GM23338 (cell line): ENCODE results near the gene ME3. TPM values are rescaled to one million over a fixed set of nuclear protein-coding genes. Genes with fewer than 3 reads are reported as not detected.

ENCODE experiments used
- ATAC-seq: fragments of 200-7000 bp; cut with Tn5 transposase; 3 replicates; pipeline ENCODE4 v1.9.1; 2020
- DNase-seq: peaks from one replicate; pipeline ENCODE4 v3.0.0-alpha.2; 2015; ENCODE audit warnings: low spot score
- H2AFZ ChIP-seq: fragments of 200-600 bp; sonication (generic); 2 replicates; pipeline ENCODE4 v1.8.0; 2016; ENCODE audit warnings: antibody characterized with exemption, mild to moderate bottlenecking, moderate library complexity
- H3F3A ChIP-seq: fragments of 200-600 bp; sonication (generic); replicated peaks from 2 replicates; pipeline ENCODE4 v1.8.0; 2017; ENCODE audit warnings: antibody characterized with exemption, mixed run types, low read depth
- H3K27ac ChIP-seq: fragments of 200-600 bp; sonication (generic); 2 replicates; pipeline ENCODE4 v1.6.1; 2016; ENCODE audit warnings: low read depth
- H3K27me3 ChIP-seq: fragments of 200-600 bp; sonication (generic); 2 replicates; pipeline ENCODE4 v1.8.0; 2016; ENCODE audit warnings: mild to moderate bottlenecking, mixed run types, moderate library complexity; ENCODE audit not compliant: insufficient read depth
- H3K36me3 ChIP-seq: fragments of 200-600 bp; sonication (generic); 2 replicates; pipeline ENCODE4 v1.8.0; 2016; ENCODE audit warnings: mild to moderate bottlenecking; ENCODE audit not compliant: insufficient read depth
- H3K4me1 ChIP-seq: fragments of 200-600 bp; sonication (generic); 2 replicates; pipeline ENCODE4 v1.8.0; 2016; ENCODE audit warnings: mild to moderate bottlenecking, moderate library complexity; ENCODE audit not compliant: insufficient read depth
- H3K4me2 ChIP-seq: fragments of 200-600 bp; sonication (generic); 2 replicates; pipeline ENCODE4 v1.7.1; 2017; ENCODE audit warnings: mixed run types
- H3K4me3 ChIP-seq: fragments of 200-600 bp; sonication (generic); 2 replicates; pipeline ENCODE4 v1.6.1; 2016; ENCODE audit warnings: mixed run types
- H3K79me2 ChIP-seq: fragments of 200-600 bp; sonication (generic); replicated peaks from 2 replicates; pipeline ENCODE4 v1.8.0; 2017; ENCODE audit warnings: mild to moderate bottlenecking; ENCODE audit not compliant: insufficient read depth
- H3K9me2 ChIP-seq: fragments of 200-600 bp; sonication (generic); 2 replicates; pipeline ENCODE4 v1.8.0; 2017; ENCODE audit not compliant: insufficient read depth
- H4K20me1 ChIP-seq: fragments of 200-600 bp; sonication (generic); replicated peaks from 2 replicates; pipeline ENCODE4 v1.8.0; 2017; ENCODE audit warnings: mild to moderate bottlenecking; ENCODE audit not compliant: insufficient read depth
- H3K27ac Mint-ChIP-seq: 2 replicates; pipeline ENCODE4 v1.8.0; 2020; ENCODE audit warnings: inconsistent platforms, mild to moderate bottlenecking, moderate library complexity, mixed read lengths
- H3K27me3 Mint-ChIP-seq: 3 replicates; pipeline ENCODE4 v1.8.0; 2022; ENCODE audit warnings: low read depth, mild to moderate bottlenecking, moderate library complexity, mixed read lengths, inconsistent platforms; ENCODE audit not compliant: insufficient read depth, poor library complexity
- H3K36me3 Mint-ChIP-seq: 3 replicates; pipeline ENCODE4 v1.8.0; 2021; ENCODE audit warnings: low read depth, mild to moderate bottlenecking, inconsistent platforms, moderate library complexity, mixed read lengths
- H3K4me1 Mint-ChIP-seq: 3 replicates; pipeline ENCODE4 v1.8.0; 2020; ENCODE audit warnings: mild to moderate bottlenecking, inconsistent platforms, mixed read lengths
- H3K4me3 Mint-ChIP-seq: 3 replicates; pipeline ENCODE4 v1.8.0; 2021; ENCODE audit warnings: moderate library complexity, mild to moderate bottlenecking, inconsistent platforms, mixed read lengths
- H3K9me3 Mint-ChIP-seq: 3 replicates; pipeline ENCODE4 v1.8.0; 2020; ENCODE audit warnings: moderate library complexity, mild to moderate bottlenecking, inconsistent platforms, mixed read lengths
- CREB1 ChIP-seq: fragments of 250-450 bp; sonication (Bioruptor Pico); IDR thresholded peaks from 2 replicates; pipeline ENCODE4 v1.5.0; 2020; ENCODE audit warnings: low read depth, mild to moderate bottlenecking, moderate library complexity
- CTCF ChIP-seq, 2 experiments: fragments of 200-600 bp in 1 of 2; sonication (generic) in 1 of 2; conservative IDR thresholded peaks; 2 replicates each; pipeline versions ENCODE4 v1.5.1 to v1.6.1; 2016 to 2017; ENCODE audit warnings: antibody characterized with exemption in 2 of 2, low read depth in 2 of 2, mild to moderate bottlenecking in 2 of 2, moderate library complexity in 1 of 2
- ETS1 ChIP-seq: IDR thresholded peaks from 2 replicates; pipeline ENCODE4 v1.6.1; 2016; ENCODE audit warnings: antibody characterized with exemption
- EZH2 ChIP-seq: fragments of 200-600 bp; sonication (generic); IDR thresholded peaks from one replicate; pipeline ENCODE4 v1.8.0; 2017; ENCODE audit warnings: antibody characterized with exemption, mild to moderate bottlenecking, low read depth; ENCODE audit not compliant: unreplicated experiment
- EZH2phosphoT487 ChIP-seq: fragments of 200-600 bp; sonication (generic); IDR thresholded peaks from one replicate; pipeline ENCODE4 v1.8.1; 2018; ENCODE audit warnings: antibody characterized with exemption; ENCODE audit not compliant: unreplicated experiment
- JUNB ChIP-seq: IDR thresholded peaks from one replicate; pipeline ENCODE4 v1.6.1; 2016; ENCODE audit warnings: antibody characterized with exemption; ENCODE audit not compliant: unreplicated experiment
- NANOG ChIP-seq: IDR thresholded peaks from 2 replicates; pipeline ENCODE4 v1.6.1; 2016; ENCODE audit warnings: antibody characterized with exemption, borderline replicate concordance
- POLR2AphosphoS5 ChIP-seq: IDR thresholded peaks from 2 replicates; pipeline ENCODE4 v1.6.1; 2016; ENCODE audit warnings: antibody characterized with exemption, low read depth
- STAT1 ChIP-seq: IDR thresholded peaks from one replicate; pipeline ENCODE4 v1.6.1; 2016; ENCODE audit warnings: antibody characterized with exemption; ENCODE audit not compliant: unreplicated experiment
- ZNF114 ChIP-seq: fragments of 250-450 bp; sonication (Bioruptor Pico); IDR thresholded peaks from 2 replicates; pipeline ENCODE4 v1.5.0; 2020; ENCODE audit warnings: mild to moderate bottlenecking, moderate library complexity
- ZNF331 ChIP-seq: fragments of 250-450 bp; sonication (Bioruptor Pico); IDR thresholded peaks from 2 replicates; pipeline ENCODE4 v1.5.0; 2020; ENCODE audit warnings: low read depth, mild to moderate bottlenecking, moderate library complexity
- ZNF462 ChIP-seq: fragments of 250-450 bp; sonication (Bioruptor Pico); IDR thresholded peaks from 2 replicates; pipeline ENCODE4 v1.5.0; 2020; ENCODE audit warnings: mild to moderate bottlenecking, moderate library complexity
- polyA plus RNA-seq: library from polyadenylated mRNA; unstranded; fragments of >200 nt; fragmentation: Nextera tagmentation; extraction: Ambion mirVana; gene quantifications from 2 replicates; pipeline ENCODE4 v1.2.1, GENCODE V29; 2016
- total RNA-seq: library from RNA; depleted of rRNA; stranded (reverse); fragments of >200 nt; shearing (Covaris generic); gene quantifications from 2 replicates; pipeline ENCODE4 v1.2.3, GENCODE V29; 2014
- TF ChIP-seq, protein P1 (sequence below): IDR thresholded peaks from one replicate; pipeline ENCODE4 v1.6.1; 2018; ENCODE audit warnings: antibody characterized with exemption; ENCODE audit not compliant: unreplicated experiment

ME3 gene
- total and polyA plus RNA-seq, 2 experiments from 2014 or later: 1.3 to 4.0 TPM

- Histone ChIP-seq H3K4me1 (no peaks in the 10 kb centered on the region), H3F3A (no peaks in the 10 kb centered on the region), H3K4me2 (no peak overlapping the region), H3K36me3 (no peaks in the 10 kb centered on the region), H3K4me3 (no peak overlapping the region), H3K27me3 (no peaks in the 10 kb centered on the region), H3K27ac (no peak overlapping the region), H2AFZ (no peak overlapping the region), H3K9me2 (no peaks in the 10 kb centered on the region), H3K79me2 (no peaks in the 10 kb centered on the region), H4K20me1 (no peaks in the 10 kb centered on the region)
- no peaks in the 10 kb centered on the region for H3K36me3 Mint-ChIP-seq
- H3K27ac Mint-ChIP-seq: no peak overlapping the region
- TF ChIP-seq ZNF114 (CRISPR knock-in tag) (no peak), CREB1 (no peak), EZH2 (no peak), STAT1 (no peak), EZH2phosphoT487 (no peak), ETS1 (no peak), JUNB (no peak), NANOG (no peak), POLR2AphosphoS5 (no peak), ZNF462 (CRISPR knock-in tag) (no peak), ZNF331 (CRISPR knock-in tag) (no peak), CTCF (conservative IDR thresholded peaks at IDR 0.05; ENCODE audit: low read depth in 2 of 2) (no peak)
- TF ChIP-seq, protein P1, sequence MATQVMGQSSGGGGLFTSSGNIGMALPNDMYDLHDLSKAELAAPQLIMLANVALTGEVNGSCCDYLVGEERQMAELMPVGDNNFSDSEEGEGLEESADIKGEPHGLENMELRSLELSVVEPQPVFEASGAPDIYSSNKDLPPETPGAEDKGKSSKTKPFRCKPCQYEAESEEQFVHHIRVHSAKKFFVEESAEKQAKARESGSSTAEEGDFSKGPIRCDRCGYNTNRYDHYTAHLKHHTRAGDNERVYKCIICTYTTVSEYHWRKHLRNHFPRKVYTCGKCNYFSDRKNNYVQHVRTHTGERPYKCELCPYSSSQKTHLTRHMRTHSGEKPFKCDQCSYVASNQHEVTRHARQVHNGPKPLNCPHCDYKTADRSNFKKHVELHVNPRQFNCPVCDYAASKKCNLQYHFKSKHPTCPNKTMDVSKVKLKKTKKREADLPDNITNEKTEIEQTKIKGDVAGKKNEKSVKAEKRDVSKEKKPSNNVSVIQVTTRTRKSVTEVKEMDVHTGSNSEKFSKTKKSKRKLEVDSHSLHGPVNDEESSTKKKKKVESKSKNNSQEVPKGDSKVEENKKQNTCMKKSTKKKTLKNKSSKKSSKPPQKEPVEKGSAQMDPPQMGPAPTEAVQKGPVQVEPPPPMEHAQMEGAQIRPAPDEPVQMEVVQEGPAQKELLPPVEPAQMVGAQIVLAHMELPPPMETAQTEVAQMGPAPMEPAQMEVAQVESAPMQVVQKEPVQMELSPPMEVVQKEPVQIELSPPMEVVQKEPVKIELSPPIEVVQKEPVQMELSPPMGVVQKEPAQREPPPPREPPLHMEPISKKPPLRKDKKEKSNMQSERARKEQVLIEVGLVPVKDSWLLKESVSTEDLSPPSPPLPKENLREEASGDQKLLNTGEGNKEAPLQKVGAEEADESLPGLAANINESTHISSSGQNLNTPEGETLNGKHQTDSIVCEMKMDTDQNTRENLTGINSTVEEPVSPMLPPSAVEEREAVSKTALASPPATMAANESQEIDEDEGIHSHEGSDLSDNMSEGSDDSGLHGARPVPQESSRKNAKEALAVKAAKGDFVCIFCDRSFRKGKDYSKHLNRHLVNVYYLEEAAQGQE: no peak
- H3K27me3 Mint-ChIP-seq: peaks cover 9% of the 10 kb centered on the region
- DNase-seq: peak; percentile 8
- no peaks in the 10 kb centered on the region for H3K9me3 Mint-ChIP-seq
- no peak for ATAC-seq
- H3K4me3 Mint-ChIP-seq: no peak overlapping the region
- H3K4me1 Mint-ChIP-seq: peaks cover 10% of the 10 kb centered on the region
These were observed 212.5 kb downstream of the ME3 start for GRCh38 chr11:86459682-86460460.
